ENCODE results near the gene FBXO11. TPM values are rescaled to one million over a fixed set of nuclear protein-coding genes. Genes with fewer than 3 reads are reported as not detected.

FBXO11 gene
- total and polyA plus RNA-seq, 2 donors (not counting 1 experiment from before 2014, with no cell fraction given): 37.7 to 81.6 TPM

- Histone ChIP-seq H3K79me2 (ENCODE audit: control insufficient read depth, insufficient read depth, low read length) (peaks cover 45% of the 10 kb centered on the region), H3K27me3 (ENCODE audit: control insufficient read depth, insufficient read depth, low read length) (no peaks in the 10 kb centered on the region), H3K4me1 (ENCODE audit: control insufficient read depth, extremely low read depth, insufficient read depth, low read length) (no peaks in the 10 kb centered on the region), H3K4me3 (replicated peaks in 1 of 4; ENCODE audit: control extremely low read depth in 1 of 4, insufficient read depth in 1 of 4, low read depth in 3 of 4, low read length in 4 of 4) (peak overlapping the region; percentile 67 to 88 (median 78)), H3K4me2 (ENCODE audit: extremely low read depth, insufficient read depth, low read length) (peak overlapping the region; percentile 75), H3K9ac (ENCODE audit: insufficient read depth, low read length) (peak overlapping the region; percentile 71), H3K9me3 (ENCODE audit: control insufficient read depth, insufficient read depth, low read depth, low read length) (no peaks in the 10 kb centered on the region), H3K36me3 (ENCODE audit: control insufficient read depth, insufficient read depth, low read length) (no peaks in the 10 kb centered on the region), H3K27ac (ENCODE audit: insufficient read depth, low read length) (peak overlapping the region; percentile 54), H4K20me1 (ENCODE audit: control insufficient read depth, extremely low read depth, insufficient read depth, low read length) (no peaks in the 10 kb centered on the region), H2AFZ (ENCODE audit: low read length) (no peak overlapping the region)
- DNase-seq (ENCODE audit: low read depth in 2 of 2): peak; percentile 42 to 44
- TF ChIP-seq, protein P1, sequence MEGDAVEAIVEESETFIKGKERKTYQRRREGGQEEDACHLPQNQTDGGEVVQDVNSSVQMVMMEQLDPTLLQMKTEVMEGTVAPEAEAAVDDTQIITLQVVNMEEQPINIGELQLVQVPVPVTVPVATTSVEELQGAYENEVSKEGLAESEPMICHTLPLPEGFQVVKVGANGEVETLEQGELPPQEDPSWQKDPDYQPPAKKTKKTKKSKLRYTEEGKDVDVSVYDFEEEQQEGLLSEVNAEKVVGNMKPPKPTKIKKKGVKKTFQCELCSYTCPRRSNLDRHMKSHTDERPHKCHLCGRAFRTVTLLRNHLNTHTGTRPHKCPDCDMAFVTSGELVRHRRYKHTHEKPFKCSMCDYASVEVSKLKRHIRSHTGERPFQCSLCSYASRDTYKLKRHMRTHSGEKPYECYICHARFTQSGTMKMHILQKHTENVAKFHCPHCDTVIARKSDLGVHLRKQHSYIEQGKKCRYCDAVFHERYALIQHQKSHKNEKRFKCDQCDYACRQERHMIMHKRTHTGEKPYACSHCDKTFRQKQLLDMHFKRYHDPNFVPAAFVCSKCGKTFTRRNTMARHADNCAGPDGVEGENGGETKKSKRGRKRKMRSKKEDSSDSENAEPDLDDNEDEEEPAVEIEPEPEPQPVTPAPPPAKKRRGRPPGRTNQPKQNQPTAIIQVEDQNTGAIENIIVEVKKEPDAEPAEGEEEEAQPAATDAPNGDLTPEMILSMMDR (conservative IDR thresholded peaks at IDR 0.05 in 1 of 2, IDR thresholded peaks at IDR 0.05 in 1 of 2; ENCODE audit: low read depth in 1 of 2, low read length in 2 of 2): no peak
- TF ChIP-seq EZH2 (IDR thresholded peaks at IDR 0.05; ENCODE audit: low read length, missing control alignments): no peak
These were observed 121.9 kb downstream of the FBXO11 start for GRCh38 chr2:47784352-47784851.

GRCh38 chr2:47783486-47784351, 122.6 kb downstream of the FBXO11 start:
- peak overlapping the region; percentile 70 to 88 (median 78) for H3K4me3 ChIP-seq (replicated peaks in 1 of 4; ENCODE audit: control extremely low read depth in 1 of 4, insufficient read depth in 1 of 4, low read depth in 3 of 4, low read length in 4 of 4)
- H3K9ac ChIP-seq (ENCODE audit: insufficient read depth, low read length): peak overlapping the region; percentile 94
- no peaks in the 10 kb centered on the region for H4K20me1 ChIP-seq (ENCODE audit: control insufficient read depth, extremely low read depth, insufficient read depth, low read length)
- peak overlapping the region; percentile 75 for H3K4me2 ChIP-seq (ENCODE audit: extremely low read depth, insufficient read depth, low read length)
- no peaks in the 10 kb centered on the region for H3K9me3 ChIP-seq (ENCODE audit: control insufficient read depth, insufficient read depth, low read depth, low read length)
- H3K36me3 ChIP-seq (ENCODE audit: control insufficient read depth, insufficient read depth, low read length): no peaks in the 10 kb centered on the region
- no peaks in the 10 kb centered on the region for H3K27me3 ChIP-seq (ENCODE audit: control insufficient read depth, insufficient read depth, low read length)
- H3K79me2 ChIP-seq (ENCODE audit: control insufficient read depth, insufficient read depth, low read length): peaks cover 39% of the 10 kb centered on the region
- no peaks in the 10 kb centered on the region for H3K4me1 ChIP-seq (ENCODE audit: control insufficient read depth, extremely low read depth, insufficient read depth, low read length)
- TF ChIP-seq, protein P1 (conservative IDR thresholded peaks at IDR 0.05 in 1 of 2, IDR thresholded peaks at IDR 0.05 in 1 of 2; ENCODE audit: low read depth in 1 of 2, low read length in 2 of 2): no peak
- no peak for TF ChIP-seq EZH2 (IDR thresholded peaks at IDR 0.05; ENCODE audit: low read length, missing control alignments)
- H2AFZ ChIP-seq (ENCODE audit: low read length): no peak overlapping the region
- H3K27ac ChIP-seq (ENCODE audit: insufficient read depth, low read length): peak overlapping the region; percentile 90
- peak; percentile 39 to 45 for DNase-seq (ENCODE audit: low read depth in 2 of 2)

DNA sequence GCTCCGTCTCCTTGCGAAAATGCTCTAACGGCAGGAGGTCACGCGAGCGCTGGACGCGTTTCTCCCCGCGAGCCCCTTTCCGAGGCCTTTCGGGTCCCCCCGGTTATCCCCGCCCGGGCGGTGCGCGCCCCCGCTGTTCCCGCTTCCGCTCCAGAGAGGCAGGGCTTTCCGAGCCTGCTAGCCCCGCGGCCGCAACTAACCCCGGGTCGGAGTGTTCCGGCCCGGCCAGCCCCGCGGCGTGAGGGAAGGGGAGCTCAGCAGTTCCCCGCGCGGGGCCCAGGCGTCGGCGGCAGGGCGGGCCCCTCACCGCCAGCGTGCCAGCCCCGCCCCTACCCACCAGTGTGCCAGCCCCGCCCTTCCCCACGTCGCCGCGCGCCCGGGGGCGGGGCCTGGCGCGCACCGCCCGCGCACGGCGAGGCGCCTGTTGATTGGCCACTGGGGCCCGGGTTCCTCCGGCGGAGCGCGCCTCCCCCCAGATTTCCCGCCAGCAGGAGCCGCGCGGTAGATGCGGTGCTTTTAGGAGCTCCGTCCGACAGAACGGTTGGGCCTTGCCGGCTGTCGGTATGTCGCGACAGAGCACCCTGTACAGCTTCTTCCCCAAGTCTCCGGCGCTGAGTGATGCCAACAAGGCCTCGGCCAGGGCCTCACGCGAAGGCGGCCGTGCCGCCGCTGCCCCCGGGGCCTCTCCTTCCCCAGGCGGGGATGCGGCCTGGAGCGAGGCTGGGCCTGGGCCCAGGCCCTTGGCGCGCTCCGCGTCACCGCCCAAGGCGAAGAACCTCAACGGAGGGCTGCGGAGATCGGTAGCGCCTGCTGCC, 123.4 kb downstream of the FBXO11 start, which contains the start of gene MSH6:
Gene MSH6 (plus strand): TSS at position 475 of the 815 bp plus-strand sequence. CDS start 89 bp downstream, at position 564.
- Histone ChIP-seq H3K79me2 (ENCODE audit: control insufficient read depth, insufficient read depth, low read length) (peaks cover 38% of the 10 kb centered on the region), H3K36me3 (ENCODE audit: control insufficient read depth, insufficient read depth, low read length) (no peaks in the 10 kb centered on the region), H2AFZ (ENCODE audit: low read length) (peak within 1 kb of the TSS; percentile 95), H3K9ac (ENCODE audit: insufficient read depth, low read length) (peak within 1 kb of the TSS; percentile 94), H3K27me3 (ENCODE audit: control insufficient read depth, insufficient read depth, low read length) (no peaks in the 10 kb centered on the region), H3K4me2 (ENCODE audit: extremely low read depth, insufficient read depth, low read length) (peak within 1 kb of the TSS; percentile 77), H3K4me3 (replicated peaks in 1 of 4; ENCODE audit: control extremely low read depth in 1 of 4, insufficient read depth in 1 of 4, low read depth in 3 of 4, low read length in 4 of 4) (peak within 1 kb of the TSS; percentile 78 to 88 (median 82)), H3K4me1 (ENCODE audit: control insufficient read depth, extremely low read depth, insufficient read depth, low read length) (no peaks in the 10 kb centered on the region), H3K27ac (ENCODE audit: insufficient read depth, low read length) (peak within 1 kb of the TSS; percentile 90), H3K9me3 (ENCODE audit: control insufficient read depth, insufficient read depth, low read depth, low read length) (no peaks in the 10 kb centered on the region), H4K20me1 (ENCODE audit: control insufficient read depth, extremely low read depth, insufficient read depth, low read length) (no peaks in the 10 kb centered on the region)
- no peak for TF ChIP-seq EZH2 (IDR thresholded peaks at IDR 0.05; ENCODE audit: low read length, missing control alignments)
- TF ChIP-seq, protein P1 (conservative IDR thresholded peaks at IDR 0.05 in 1 of 2, IDR thresholded peaks at IDR 0.05 in 1 of 2; ENCODE audit: low read depth in 1 of 2, low read length in 2 of 2): no peak
- peak; percentile 82 to 86 for DNase-seq (ENCODE audit: low read depth in 2 of 2)

Measured in fibroblast of lung (primary cell).